Measurements from ENCODE around the gene MDH1B. TPM values are rescaled to one million over a fixed set of nuclear protein-coding genes. Genes with fewer than 3 reads are reported as not detected.

MDH1B gene
- total and polyA plus RNA-seq, 2 donors from 2014 or later, result 7.1 to 8.1 TPM

- no peaks in the 10 kb centered on the region for H3K9me3 ChIP-seq (ENCODE audit: control insufficient read depth in 2 of 3, insufficient read depth in 1 of 3, low read length in 3 of 3)
- no peaks in the 10 kb centered on the region for H3K4me1 ChIP-seq (ENCODE audit: control insufficient read depth in 2 of 3, insufficient read depth in 2 of 3, low read depth in 1 of 3, low read length in 3 of 3)
- intact Hi-C loops (cut with DNase I), result no loop called here
- no peak overlapping the region for H3K27ac ChIP-seq (ENCODE audit: low read depth in 2 of 2, low read length in 2 of 2)
- H3K27me3 ChIP-seq (ENCODE audit: control insufficient read depth, insufficient read depth, low read length), result no peaks in the 10 kb centered on the region
- H3K36me3 ChIP-seq (ENCODE audit: control insufficient read depth in 2 of 3, insufficient read depth in 3 of 3, low read length in 3 of 3), result no peaks in the 10 kb centered on the region
- no peak for FAIRE-seq
- TF ChIP-seq, protein P1, sequence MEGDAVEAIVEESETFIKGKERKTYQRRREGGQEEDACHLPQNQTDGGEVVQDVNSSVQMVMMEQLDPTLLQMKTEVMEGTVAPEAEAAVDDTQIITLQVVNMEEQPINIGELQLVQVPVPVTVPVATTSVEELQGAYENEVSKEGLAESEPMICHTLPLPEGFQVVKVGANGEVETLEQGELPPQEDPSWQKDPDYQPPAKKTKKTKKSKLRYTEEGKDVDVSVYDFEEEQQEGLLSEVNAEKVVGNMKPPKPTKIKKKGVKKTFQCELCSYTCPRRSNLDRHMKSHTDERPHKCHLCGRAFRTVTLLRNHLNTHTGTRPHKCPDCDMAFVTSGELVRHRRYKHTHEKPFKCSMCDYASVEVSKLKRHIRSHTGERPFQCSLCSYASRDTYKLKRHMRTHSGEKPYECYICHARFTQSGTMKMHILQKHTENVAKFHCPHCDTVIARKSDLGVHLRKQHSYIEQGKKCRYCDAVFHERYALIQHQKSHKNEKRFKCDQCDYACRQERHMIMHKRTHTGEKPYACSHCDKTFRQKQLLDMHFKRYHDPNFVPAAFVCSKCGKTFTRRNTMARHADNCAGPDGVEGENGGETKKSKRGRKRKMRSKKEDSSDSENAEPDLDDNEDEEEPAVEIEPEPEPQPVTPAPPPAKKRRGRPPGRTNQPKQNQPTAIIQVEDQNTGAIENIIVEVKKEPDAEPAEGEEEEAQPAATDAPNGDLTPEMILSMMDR (IDR thresholded peaks at IDR 0.05; ENCODE audit: borderline replicate concordance, extremely low read depth, insufficient read depth), result no peak
- DNase-seq, result no peak
- H3K9ac ChIP-seq (ENCODE audit: low read length in 3 of 3), result no peak overlapping the region
- H3K4me3 ChIP-seq (ENCODE audit: low read length in 3 of 3), result no peak overlapping the region
These were observed 63.0 kb downstream of the MDH1B start for GRCh38 chr2:206701952-206702605.

DNA sequence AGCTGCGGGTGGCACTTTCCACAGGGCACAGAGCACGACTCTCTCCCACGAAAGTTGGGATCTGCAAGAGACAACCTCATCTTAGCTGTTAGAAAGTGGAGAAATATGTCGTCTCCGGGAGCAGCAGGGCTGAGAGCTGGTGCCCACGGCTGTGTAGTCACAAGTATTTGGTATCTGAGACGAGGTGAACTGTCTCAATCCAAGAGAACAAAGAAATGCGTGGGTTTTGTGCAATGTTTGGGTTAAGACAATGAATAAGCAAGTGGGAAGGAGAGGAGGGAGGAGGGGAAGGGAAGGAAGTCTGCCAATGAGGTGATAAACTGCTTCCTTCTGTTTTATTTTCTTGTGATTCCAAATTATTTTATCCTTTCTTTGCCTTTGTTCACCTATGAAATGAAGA is 65.0 kb downstream of the MDH1B start:
- Histone ChIP-seq H3K36me3 (ENCODE audit: control insufficient read depth in 2 of 3, insufficient read depth in 3 of 3, low read length in 3 of 3) (no peaks in the 10 kb centered on the region), H3K27ac (ENCODE audit: low read depth in 2 of 2, low read length in 2 of 2) (no peak overlapping the region), H3K9me3 (ENCODE audit: control insufficient read depth in 2 of 3, insufficient read depth in 1 of 3, low read length in 3 of 3) (no peaks in the 10 kb centered on the region), H3K4me3 (ENCODE audit: low read length in 3 of 3) (no peak overlapping the region), H3K9ac (ENCODE audit: low read length in 3 of 3) (no peak overlapping the region), H3K27me3 (ENCODE audit: control insufficient read depth, insufficient read depth, low read length) (no peaks in the 10 kb centered on the region), H3K4me1 (ENCODE audit: control insufficient read depth in 2 of 3, insufficient read depth in 2 of 3, low read depth in 1 of 3, low read length in 3 of 3) (no peaks in the 10 kb centered on the region)
- TF ChIP-seq, protein P1 (IDR thresholded peaks at IDR 0.05; ENCODE audit: borderline replicate concordance, extremely low read depth, insufficient read depth), result no peak
- intact Hi-C loops (cut with DNase I), result no loop called here
- DNase-seq (no peak), FAIRE-seq (no peak)

- Histone ChIP-seq H3K9me3 (ENCODE audit: control insufficient read depth in 2 of 3, insufficient read depth in 1 of 3, low read length in 3 of 3) (no peaks in the 10 kb centered on the region), H3K36me3 (ENCODE audit: control insufficient read depth in 2 of 3, insufficient read depth in 3 of 3, low read length in 3 of 3) (no peaks in the 10 kb centered on the region), H3K27ac (ENCODE audit: low read depth in 2 of 2, low read length in 2 of 2) (no peak overlapping the region), H3K27me3 (ENCODE audit: control insufficient read depth, insufficient read depth, low read length) (no peaks in the 10 kb centered on the region), H3K4me1 (ENCODE audit: control insufficient read depth in 2 of 3, insufficient read depth in 2 of 3, low read depth in 1 of 3, low read length in 3 of 3) (no peaks in the 10 kb centered on the region), H3K9ac (ENCODE audit: low read length in 3 of 3) (no peak overlapping the region), H3K4me3 (ENCODE audit: low read length in 3 of 3) (no peak overlapping the region)
- DNase-seq (no peak), FAIRE-seq (no peak)
- intact Hi-C loops (cut with DNase I), result no loop called here
- TF ChIP-seq, protein P1 (IDR thresholded peaks at IDR 0.05; ENCODE audit: borderline replicate concordance, extremely low read depth, insufficient read depth), result no peak
These were observed 66.3 kb downstream of the MDH1B start for GRCh38 chr2:206698811-206699210.

DNA sequence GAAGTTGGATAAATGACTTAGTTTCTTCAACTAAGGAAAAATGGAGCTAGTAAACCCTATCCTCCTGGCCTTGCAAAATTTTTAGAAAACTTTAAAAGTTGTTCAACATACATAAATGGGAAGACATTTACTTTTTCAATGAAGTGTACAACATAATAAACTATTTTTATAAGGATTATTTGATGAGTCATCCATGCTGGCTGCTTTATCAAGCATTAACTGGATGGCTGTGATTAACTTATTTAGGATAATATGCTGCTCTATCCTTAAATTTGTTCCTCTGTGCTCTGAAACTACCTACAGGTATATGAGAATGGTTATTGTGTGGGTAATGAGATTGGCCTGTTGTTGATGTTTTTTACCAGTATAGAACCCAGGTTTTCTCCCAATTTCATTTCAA is 68.2 kb downstream of the MDH1B start:
- TF ChIP-seq, protein P1 (IDR thresholded peaks at IDR 0.05; ENCODE audit: borderline replicate concordance, extremely low read depth, insufficient read depth), result no peak
- Histone ChIP-seq H3K36me3 (ENCODE audit: control insufficient read depth in 2 of 3, insufficient read depth in 3 of 3, low read length in 3 of 3) (no peaks in the 10 kb centered on the region), H3K9ac (ENCODE audit: low read length in 3 of 3) (no peak overlapping the region), H3K9me3 (ENCODE audit: control insufficient read depth in 2 of 3, insufficient read depth in 1 of 3, low read length in 3 of 3) (no peaks in the 10 kb centered on the region), H3K27me3 (ENCODE audit: control insufficient read depth, insufficient read depth, low read length) (no peaks in the 10 kb centered on the region), H3K27ac (ENCODE audit: low read depth in 2 of 2, low read length in 2 of 2) (no peak overlapping the region), H3K4me3 (ENCODE audit: low read length in 3 of 3) (no peak overlapping the region), H3K4me1 (ENCODE audit: control insufficient read depth in 2 of 3, insufficient read depth in 2 of 3, low read depth in 1 of 3, low read length in 3 of 3) (no peaks in the 10 kb centered on the region)
- FAIRE-seq (no peak), DNase-seq (no peak)
- intact Hi-C loops (cut with DNase I), result no loop called here
